ENCODE results near the gene DDX56.

Gene DDX56

GRCh38 chr7:44595934-44596635 is 22.4 kb upstream of the DDX56 start:
- DNase-seq (ENCODE audit: low spot score): peak; percentile 19

- no peak for DNase-seq (ENCODE audit: low spot score)
Measured at GRCh38 chr7:44590910-44591309, 17.2 kb upstream of the DDX56 start.

GRCh38 chr7:44587843-44588711 is 14.4 kb upstream of the DDX56 start:
- DNase-seq (ENCODE audit: low spot score): peak; percentile 85

- DNase-seq (ENCODE audit: low spot score): no peak
Measured at GRCh38 chr7:44583146-44583865, 9.6 kb upstream of the DDX56 start.

- DNase-seq (ENCODE audit: low spot score): peak; percentile 100
Measured at GRCh38 chr7:44581879-44582603, 8.3 kb upstream of the DDX56 start, which contains the start of gene TMED4. Gene TMED4, minus strand, starts transcription at chr7:44582231. Its CDS starts 25 bp downstream, at chr7:44582206.

- peak; percentile 77 for DNase-seq (ENCODE audit: low spot score)
Measured at GRCh38 chr7:44580945-44581878, 7.5 kb upstream of the DDX56 start.

- no peak for DNase-seq (ENCODE audit: low spot score)
Measured at GRCh38 chr7:44576228-44576627, 2.5 kb upstream of the DDX56 start.

- DNase-seq (ENCODE audit: low spot score): no peak
Measured at GRCh38 chr7:44575054-44575453, 1.3 kb upstream of the DDX56 start.

- no peak for DNase-seq (ENCODE audit: low spot score)
Measured at GRCh38 chr7:44574287-44574872, 672 bp upstream of the DDX56 start.

- DNase-seq (ENCODE audit: low spot score): no peak
Measured at GRCh38 chr7:44572771-44573170, 937 bp downstream of the DDX56 start.

GRCh38 chr7:44569959-44570358 is 3.7 kb downstream of the DDX56 start:
- no peak for DNase-seq (ENCODE audit: low spot score)

GRCh38 chr7:44568771-44569560 is 4.7 kb downstream of the DDX56 start:
- DNase-seq (ENCODE audit: low spot score): no peak

- DNase-seq (ENCODE audit: low spot score): no peak
Measured at GRCh38 chr7:44567884-44568283, 5.8 kb downstream of the DDX56 start.

- DNase-seq (ENCODE audit: low spot score): no peak
Measured at GRCh38 chr7:44566680-44567079, 7.0 kb downstream of the DDX56 start.

- DNase-seq (ENCODE audit: low spot score): no peak
Measured at GRCh38 chr7:44565795-44566559, 7.7 kb downstream of the DDX56 start.

- DNase-seq (ENCODE audit: low spot score): peak; percentile 62
Measured at GRCh38 chr7:44565097-44565794, 8.5 kb downstream of the DDX56 start.

GRCh38 chr7:44564606-44565005 is 9.1 kb downstream of the DDX56 start:
- no peak for DNase-seq (ENCODE audit: low spot score)

GRCh38 chr7:44563171-44563679 is 10.5 kb downstream of the DDX56 start:
- no peak for DNase-seq (ENCODE audit: low spot score)

All from SW480 (cell line).